Posterior vena cava (tissue), 2 donors: ENCODE measurements around the gene ENC1. TPM values are rescaled to one million over a fixed set of nuclear protein-coding genes. Genes with fewer than 3 reads are reported as not detected.
A peak's percentile ranks its signal among the peaks of the same experiment; 100 is the strongest.

Experiments used
- DNase-seq: peaks from one replicate; pipeline ENCODE4 v3.0.0-alpha.2; 2020; ENCODE audit warnings: low spot score
- intact Hi-C, 2 donors: fragments of 100-400 bp; cut with DNase I; formaldehyde crosslinking; loops; one replicate each; pipeline versions ENCODE4 v1.14.1 to v1.14.2; 2022 to 2023
- total RNA-seq, 2 donors: library from RNA; stranded (reverse); fragmentation: NEBNext Ultra II Directional; extraction: Animal tissue kit (Norgen Biotek cat#: 25700); gene quantifications; one replicate each; pipeline ENCODE4 v1.2.1, GENCODE V29; 2021
- donor health status: DM: yes; HTN: yes; CAD: no.
- donor health status: DM: yes; HTN: yes; CAD: no.

ENC1 gene
- total RNA-seq, 2 donors from 2014 or later = 12.4 to 12.7 TPM

- intact Hi-C loops = no loop called here
Measured at GRCh38 chr5:74636552-74636951, 4.0 kb downstream of the ENC1 start.

GRCh38 chr5:74636149-74636548, 4.4 kb downstream of the ENC1 start:
- DNase-seq = no peak
- intact Hi-C loops = no loop called here

More at GRCh38 chr5:74636552-74636951, 4.0 kb downstream of the ENC1 start:
- DNase-seq = no peak

GRCh38 chr5:74634611-74635286, 5.8 kb downstream of the ENC1 start:
- intact Hi-C loops = loop anchor here in 1 of 2 donors (1.0 kb wide), 1 partner anchor 618 kb away; no protein-coding TSS in a partner anchor
- DNase-seq = peak; percentile 34

GRCh38 chr5:74633695-74634094, 6.8 kb downstream of the ENC1 start:
- no peak for DNase-seq
- intact Hi-C loops = loop anchor here in 1 of 2 donors (1.0 kb wide), 1 partner anchor 617 kb away; no protein-coding TSS in a partner anchor

GRCh38 chr5:74632947-74633356, 7.6 kb downstream of the ENC1 start:
- DNase-seq = no peak
- intact Hi-C loops = no loop called here

GRCh38 chr5:74631081-74631953, 9.2 kb downstream of the ENC1 start:
- no peak for DNase-seq
- intact Hi-C loops = no loop called here

GRCh38 chr5:74630453-74631066, 10.0 kb downstream of the ENC1 start:
- intact Hi-C loops = no loop called here
- DNase-seq = no peak

- DNase-seq = no peak
Measured at GRCh38 chr5:74629326-74629725, 11.2 kb downstream of the ENC1 start.

GRCh38 chr5:74628359-74628758, 12.2 kb downstream of the ENC1 start:
- DNase-seq = no peak
- intact Hi-C loops = no loop called here

More at GRCh38 chr5:74629326-74629725, 11.2 kb downstream of the ENC1 start:
- intact Hi-C loops = no loop called here

- intact Hi-C loops = no loop called here
- DNase-seq = no peak
Measured at GRCh38 chr5:74627646-74628279, 12.8 kb downstream of the ENC1 start.

GRCh38 chr5:74626386-74627222, 13.9 kb downstream of the ENC1 start:
- intact Hi-C loops = no loop called here
- DNase-seq = no peak

- no peak for DNase-seq
- intact Hi-C loops = no loop called here
Measured at GRCh38 chr5:74625742-74626241, 14.7 kb downstream of the ENC1 start.

- DNase-seq = no peak
- intact Hi-C loops = no loop called here
Measured at GRCh38 chr5:74624931-74625505, 15.5 kb downstream of the ENC1 start.

GRCh38 chr5:74624501-74624900, 16.0 kb downstream of the ENC1 start:
- no peak for DNase-seq
- intact Hi-C loops = no loop called here

GRCh38 chr5:74623748-74624408, 16.6 kb downstream of the ENC1 start:
- DNase-seq = no peak
- intact Hi-C loops = no loop called here

GRCh38 chr5:74623006-74623611, 17.4 kb downstream of the ENC1 start:
- intact Hi-C loops = no loop called here
- no peak for DNase-seq

- DNase-seq = no peak
Measured at GRCh38 chr5:74622122-74622521, 18.4 kb downstream of the ENC1 start.

More at GRCh38 chr5:74622122-74622521, 18.4 kb downstream of the ENC1 start:
- intact Hi-C loops = no loop called here
